ENCODE results near the gene PRKAG2. TPM values are rescaled to one million over a fixed set of nuclear protein-coding genes. Genes with fewer than 3 reads are reported as not detected.

The PRKAG2 gene
- total RNA-seq, result 13.5 and 14.4 TPM in 2 replicates
- long read RNA-seq, transcript PRKAG2-203 (12 exons, 2,318 nt), result major isoform, 33 of 53 reads
- long read RNA-seq, partial matches to known transcripts, result 4 of 53 reads
- long read RNA-seq, other reads (novel, unspliced or antisense), result 15 of 53 reads

DNA sequence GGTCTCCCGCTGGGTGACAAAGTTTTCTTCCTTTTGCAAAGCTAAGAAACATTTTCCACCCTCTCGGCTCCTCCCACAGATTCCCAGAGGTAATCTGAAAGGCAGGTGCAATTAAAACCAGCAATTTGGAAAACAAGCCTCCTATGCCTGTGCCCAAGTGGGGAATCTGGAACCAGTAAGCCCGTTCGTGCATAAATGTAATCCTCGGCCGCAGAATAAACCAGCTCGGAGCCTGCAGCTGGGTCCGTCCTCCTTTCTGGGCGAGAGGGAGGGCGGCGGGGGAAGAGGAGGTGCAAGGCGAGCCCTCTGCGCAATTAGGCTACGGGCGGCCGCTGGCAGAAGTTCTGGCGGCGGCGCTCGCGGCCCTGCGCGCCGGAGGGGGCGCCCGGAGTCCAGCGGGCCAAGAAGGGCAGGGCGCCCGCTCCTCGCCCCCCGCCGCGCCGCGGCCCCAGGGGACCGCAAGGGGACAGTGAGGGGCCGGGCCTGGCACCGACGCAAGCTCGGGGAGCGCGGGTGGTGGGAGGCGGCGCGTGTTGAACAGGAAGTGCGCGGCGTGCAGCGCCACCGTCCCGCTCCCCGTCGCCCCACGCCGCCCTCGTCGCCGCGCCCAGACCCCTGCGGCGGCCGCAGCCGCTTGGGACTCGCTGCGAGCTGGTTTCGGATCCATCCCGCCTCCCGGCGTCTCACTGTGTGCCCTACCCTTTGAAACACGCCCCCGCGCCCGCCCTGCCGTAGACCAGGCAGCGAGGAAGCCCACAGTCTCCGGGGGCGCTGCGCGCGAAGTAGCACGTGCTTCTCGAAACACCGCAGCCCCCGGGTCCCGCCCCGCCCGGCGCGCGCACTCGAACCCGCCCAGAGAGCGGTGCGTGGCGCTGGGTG is at the start of gene PRKAG2:
Gene PRKAG2 (minus strand): TSS at position 217 of the 879 bp plus-strand sequence. CDS start 495 bp downstream, outside the sequence.
- H3K27me3 Mint-ChIP-seq (ENCODE audit: unreplicated experiment), result peaks cover 32% of the 10 kb centered on the region
- peak within 1 kb of the TSS; percentile 90 for H3K4me3 Mint-ChIP-seq (ENCODE audit: unreplicated experiment)
- no peak within 1 kb of the TSS for H3K27ac Mint-ChIP-seq (ENCODE audit: unreplicated experiment)
- no peak for DNase-seq (ENCODE audit: extremely low spot score, unreplicated experiment)
- no peaks in the 10 kb centered on the region for H3K9me3 Mint-ChIP-seq (ENCODE audit: unreplicated experiment)
- H3K4me1 Mint-ChIP-seq (ENCODE audit: unreplicated experiment), result peaks cover 10% of the 10 kb centered on the region
- TF ChIP-seq, protein P1, sequence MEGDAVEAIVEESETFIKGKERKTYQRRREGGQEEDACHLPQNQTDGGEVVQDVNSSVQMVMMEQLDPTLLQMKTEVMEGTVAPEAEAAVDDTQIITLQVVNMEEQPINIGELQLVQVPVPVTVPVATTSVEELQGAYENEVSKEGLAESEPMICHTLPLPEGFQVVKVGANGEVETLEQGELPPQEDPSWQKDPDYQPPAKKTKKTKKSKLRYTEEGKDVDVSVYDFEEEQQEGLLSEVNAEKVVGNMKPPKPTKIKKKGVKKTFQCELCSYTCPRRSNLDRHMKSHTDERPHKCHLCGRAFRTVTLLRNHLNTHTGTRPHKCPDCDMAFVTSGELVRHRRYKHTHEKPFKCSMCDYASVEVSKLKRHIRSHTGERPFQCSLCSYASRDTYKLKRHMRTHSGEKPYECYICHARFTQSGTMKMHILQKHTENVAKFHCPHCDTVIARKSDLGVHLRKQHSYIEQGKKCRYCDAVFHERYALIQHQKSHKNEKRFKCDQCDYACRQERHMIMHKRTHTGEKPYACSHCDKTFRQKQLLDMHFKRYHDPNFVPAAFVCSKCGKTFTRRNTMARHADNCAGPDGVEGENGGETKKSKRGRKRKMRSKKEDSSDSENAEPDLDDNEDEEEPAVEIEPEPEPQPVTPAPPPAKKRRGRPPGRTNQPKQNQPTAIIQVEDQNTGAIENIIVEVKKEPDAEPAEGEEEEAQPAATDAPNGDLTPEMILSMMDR (IDR thresholded peaks at IDR 0.05), result no peak
- no peaks in the 10 kb centered on the region for H3K36me3 Mint-ChIP-seq (ENCODE audit: unreplicated experiment)

DNA sequence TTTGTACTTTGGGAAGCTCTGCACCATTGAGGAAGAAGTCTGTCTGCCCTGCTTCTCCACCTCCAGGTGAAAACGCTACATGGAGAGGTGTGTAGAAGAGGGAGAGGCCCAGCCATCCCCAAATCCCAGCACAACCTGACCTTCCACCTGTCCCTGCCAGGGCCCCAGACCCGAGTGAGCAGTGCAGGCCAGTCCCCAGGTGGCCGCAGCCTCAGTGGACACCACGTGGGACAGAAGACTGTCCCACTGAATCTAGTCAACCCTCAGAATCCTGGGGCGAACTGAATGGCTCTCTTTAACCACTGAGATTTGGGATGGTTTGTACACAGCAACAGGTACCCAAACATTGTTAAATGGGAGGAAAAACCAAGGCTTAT is 49.4 kb upstream of the PRKAG2 start:
- no peaks in the 10 kb centered on the region for H3K9me3 Mint-ChIP-seq (ENCODE audit: unreplicated experiment)
- H3K36me3 Mint-ChIP-seq (ENCODE audit: unreplicated experiment), result no peaks in the 10 kb centered on the region
- peak; percentile 65 for DNase-seq (ENCODE audit: extremely low spot score, unreplicated experiment)
- no peaks in the 10 kb centered on the region for H3K4me1 Mint-ChIP-seq (ENCODE audit: unreplicated experiment)
- TF ChIP-seq, protein P1 (IDR thresholded peaks at IDR 0.05), result no peak
- no peak overlapping the region for H3K4me3 Mint-ChIP-seq (ENCODE audit: unreplicated experiment)
- peaks cover 26% of the 10 kb centered on the region for H3K27me3 Mint-ChIP-seq (ENCODE audit: unreplicated experiment)
- no peak overlapping the region for H3K27ac Mint-ChIP-seq (ENCODE audit: unreplicated experiment)

DNA sequence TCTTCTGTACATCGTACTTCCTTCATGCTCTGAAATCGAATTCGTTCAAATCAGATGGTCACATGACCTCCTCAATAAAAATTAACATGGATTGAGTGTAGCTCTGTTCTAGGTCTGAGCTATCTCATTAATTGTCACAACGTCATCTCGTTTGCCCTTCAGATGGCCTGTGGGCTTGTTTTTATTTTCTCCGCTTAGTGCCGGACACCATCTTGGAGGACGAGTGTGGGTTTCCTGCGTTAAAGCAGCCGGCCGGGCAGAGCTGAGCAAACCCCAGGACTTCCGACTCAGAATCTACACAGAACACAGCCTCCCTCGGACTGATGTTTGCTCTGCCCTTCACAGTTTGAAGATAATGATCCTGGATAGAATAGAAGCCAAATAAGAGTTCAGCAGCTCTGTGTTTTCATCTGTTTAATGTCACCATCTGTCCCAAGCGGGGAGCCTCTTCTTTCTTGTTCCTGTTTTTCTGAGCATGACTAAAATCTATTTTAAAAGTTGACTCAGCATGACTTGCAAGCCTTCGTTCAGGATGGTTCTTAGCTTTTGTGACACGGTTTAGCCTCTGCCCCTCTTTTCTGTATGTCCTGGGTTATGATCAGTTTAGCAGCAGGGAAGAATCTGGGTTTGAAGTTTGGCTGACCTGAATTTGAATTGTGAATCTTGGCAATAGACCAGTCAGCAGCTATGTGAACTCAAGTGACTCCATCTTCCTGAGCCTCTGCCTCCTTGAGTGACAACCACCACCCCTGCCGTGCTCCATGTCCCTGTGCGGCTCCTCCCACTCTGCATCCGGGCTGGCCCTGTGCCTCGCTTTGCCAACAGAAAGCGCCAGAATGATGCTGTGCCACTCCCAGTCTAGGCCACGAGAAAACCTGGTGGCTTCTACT is 48.8 kb upstream of the PRKAG2 start:
- DNase-seq (ENCODE audit: extremely low spot score, unreplicated experiment), result peak; percentile 36
- peaks cover 25% of the 10 kb centered on the region for H3K27me3 Mint-ChIP-seq (ENCODE audit: unreplicated experiment)
- TF ChIP-seq, protein P1 (IDR thresholded peaks at IDR 0.05), result no peak
- no peak overlapping the region for H3K4me3 Mint-ChIP-seq (ENCODE audit: unreplicated experiment)
- H3K4me1 Mint-ChIP-seq (ENCODE audit: unreplicated experiment), result no peaks in the 10 kb centered on the region
- H3K36me3 Mint-ChIP-seq (ENCODE audit: unreplicated experiment), result no peaks in the 10 kb centered on the region
- no peaks in the 10 kb centered on the region for H3K9me3 Mint-ChIP-seq (ENCODE audit: unreplicated experiment)
- no peak overlapping the region for H3K27ac Mint-ChIP-seq (ENCODE audit: unreplicated experiment)

DNA sequence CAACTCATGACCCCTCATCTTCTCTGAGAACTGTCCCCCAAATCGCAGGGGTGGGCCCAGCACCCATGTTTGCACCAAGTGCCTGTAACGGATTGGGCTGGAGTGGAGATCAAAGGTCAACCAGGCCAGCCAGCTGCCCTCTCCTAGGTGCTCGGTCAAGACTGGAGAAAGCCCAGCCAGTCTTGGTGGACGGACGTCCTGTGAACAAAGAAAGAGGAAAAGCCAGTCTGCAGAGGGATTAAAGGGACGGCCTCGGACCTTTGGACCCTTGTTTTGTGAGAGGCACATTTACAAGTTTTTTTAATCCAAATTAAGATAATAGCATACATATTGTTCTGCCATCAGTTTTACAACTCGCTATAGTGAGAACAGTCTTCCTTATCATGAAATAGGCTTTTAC is 47.6 kb upstream of the PRKAG2 start:
- H3K4me3 Mint-ChIP-seq (ENCODE audit: unreplicated experiment), result no peak overlapping the region
- no peaks in the 10 kb centered on the region for H3K36me3 Mint-ChIP-seq (ENCODE audit: unreplicated experiment)
- peak; percentile 66 for DNase-seq (ENCODE audit: extremely low spot score, unreplicated experiment)
- H3K27ac Mint-ChIP-seq (ENCODE audit: unreplicated experiment), result no peak overlapping the region
- H3K27me3 Mint-ChIP-seq (ENCODE audit: unreplicated experiment), result peaks cover 22% of the 10 kb centered on the region
- TF ChIP-seq, protein P1 (IDR thresholded peaks at IDR 0.05), result no peak
- H3K4me1 Mint-ChIP-seq (ENCODE audit: unreplicated experiment), result no peaks in the 10 kb centered on the region
- H3K9me3 Mint-ChIP-seq (ENCODE audit: unreplicated experiment), result no peaks in the 10 kb centered on the region
